ENCODE measurements around the gene ATP9A. TPM values are rescaled to one million over a fixed set of nuclear protein-coding genes. Genes with fewer than 3 reads are reported as not detected.
"Not testable (repeated sequence)": the region's sequence is repeated elsewhere in the genome, so short reads cannot be mapped to it uniquely, and the experiment has no call there.

ATP9A gene
- total RNA-seq, 2 experiments from 2014 or later, result 1.1 to 1.3 TPM

- Mint-ChIP-seq H3K9me3 (no peaks in the 10 kb centered on the region), H3K4me3 (no peak overlapping the region), H3K27me3 (peaks cover 2% of the 10 kb centered on the region), H3K4me1 (no peaks in the 10 kb centered on the region), H3K36me3 (no peaks in the 10 kb centered on the region), H3K27ac (no peak overlapping the region)
- POLR2A ChIA-PET, result no interaction called here
- no peak for ATAC-seq (ENCODE audit: low read depth)
- no peak for DNase-seq
Measured at GRCh38 chr20:51648571-51648947, 119.6 kb downstream of the ATP9A start.

- DNase-seq (no peak), ATAC-seq (ENCODE audit: low read depth) (no peak)
- H3K9me3 Mint-ChIP-seq, result no peaks in the 10 kb centered on the region
- no peaks in the 10 kb centered on the region for H3K36me3 Mint-ChIP-seq
- H3K27ac Mint-ChIP-seq, result no peak overlapping the region
- H3K4me1 Mint-ChIP-seq, result no peaks in the 10 kb centered on the region
- POLR2A ChIA-PET, result no interaction called here
- no peak overlapping the region for H3K4me3 Mint-ChIP-seq
- H3K27me3 Mint-ChIP-seq, result peaks cover 2% of the 10 kb centered on the region
Measured at GRCh38 chr20:51647674-51648570, 120.3 kb downstream of the ATP9A start.

- H3K4me3 Mint-ChIP-seq; DNase-seq; ATAC-seq (ENCODE audit: low read depth); POLR2A ChIA-PET; H3K36me3 Mint-ChIP-seq; H3K9me3 Mint-ChIP-seq; H3K27ac Mint-ChIP-seq; H3K4me1 Mint-ChIP-seq: not testable (repeated sequence)
- peaks cover 12% of the 10 kb centered on the region for H3K27me3 Mint-ChIP-seq
Measured at GRCh38 chr20:51643810-51644209, 124.4 kb downstream of the ATP9A start.

DNA sequence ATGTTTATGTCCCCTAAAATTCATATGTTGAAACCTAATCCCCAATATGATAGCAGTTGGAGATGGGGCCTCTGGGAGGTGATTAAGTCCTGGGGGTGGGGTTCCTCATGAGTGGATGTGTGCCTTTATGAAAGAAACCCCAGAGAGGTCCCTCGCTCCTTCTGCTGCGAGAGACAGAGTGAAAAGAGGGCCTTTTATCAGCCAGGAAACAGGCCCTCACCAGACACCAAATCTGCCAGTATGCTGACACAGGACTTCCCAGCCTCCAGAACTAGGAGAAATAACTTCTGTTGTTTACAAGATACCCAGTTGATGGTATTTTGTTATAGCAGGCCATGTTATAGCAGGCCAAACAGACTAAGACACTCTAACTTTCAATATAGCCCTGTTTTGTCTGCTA is 124.8 kb downstream of the ATP9A start:
- ATAC-seq (ENCODE audit: low read depth), result no peak
- POLR2A ChIA-PET, result no interaction called here
- no peaks in the 10 kb centered on the region for H3K36me3 Mint-ChIP-seq
- peaks cover 12% of the 10 kb centered on the region for H3K27me3 Mint-ChIP-seq
- DNase-seq, result no peak
- no peak overlapping the region for H3K4me3 Mint-ChIP-seq
- no peak overlapping the region for H3K27ac Mint-ChIP-seq
- H3K4me1 Mint-ChIP-seq, result no peaks in the 10 kb centered on the region
- no peaks in the 10 kb centered on the region for H3K9me3 Mint-ChIP-seq

- ATAC-seq (ENCODE audit: low read depth) (no peak), DNase-seq (no peak)
- Mint-ChIP-seq H3K9me3 (no peaks in the 10 kb centered on the region), H3K27me3 (peaks cover 14% of the 10 kb centered on the region), H3K27ac (no peak overlapping the region), H3K4me1 (no peaks in the 10 kb centered on the region), H3K4me3 (no peak overlapping the region), H3K36me3 (no peaks in the 10 kb centered on the region)
- POLR2A ChIA-PET, result no interaction called here
Measured at GRCh38 chr20:51641866-51642265, 126.3 kb downstream of the ATP9A start.

GRCh38 chr20:51640743-51641142 is 127.4 kb downstream of the ATP9A start:
- no peaks in the 10 kb centered on the region for H3K36me3 Mint-ChIP-seq

DNA sequence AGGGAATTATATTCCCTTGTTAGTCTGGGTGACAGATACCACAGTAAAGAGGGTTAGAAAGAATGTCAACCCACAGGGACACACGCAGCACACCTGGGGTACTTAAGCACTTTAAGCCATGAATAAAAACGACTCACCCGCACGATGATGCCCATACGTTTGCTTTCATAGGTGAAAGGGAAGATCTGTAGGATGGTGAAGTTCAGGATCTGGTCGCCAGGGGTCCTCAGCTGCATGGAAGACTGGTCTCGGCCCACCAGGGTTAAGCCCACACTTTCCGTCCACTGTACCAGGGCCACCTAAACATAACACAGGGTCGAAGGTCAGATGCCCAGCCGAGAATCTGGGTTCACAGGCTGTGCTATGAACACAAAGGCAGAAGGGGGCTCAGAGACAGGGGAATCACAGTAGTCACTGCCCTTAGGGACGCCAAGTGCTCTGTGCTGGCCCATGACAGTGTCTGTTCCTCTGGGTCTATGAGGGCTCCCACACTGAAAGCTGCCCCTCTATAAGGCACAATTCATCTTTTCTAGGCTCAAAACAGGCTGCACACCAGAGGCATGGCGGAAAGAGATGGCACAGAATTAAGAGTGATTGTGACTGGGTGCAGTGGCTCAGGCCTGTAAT is 128.9 kb downstream of the ATP9A start:
- DNase-seq, result peak; percentile 56
- peak; percentile 26 for ATAC-seq (ENCODE audit: low read depth)
- POLR2A ChIA-PET, result no interaction called here
- Mint-ChIP-seq H3K4me1 (no peaks in the 10 kb centered on the region), H3K9me3 (no peaks in the 10 kb centered on the region), H3K4me3 (no peak overlapping the region), H3K36me3 (no peaks in the 10 kb centered on the region), H3K27me3 (peaks cover 12% of the 10 kb centered on the region), H3K27ac (peak overlapping the region; percentile 32)

More at GRCh38 chr20:51640743-51641142, 127.4 kb downstream of the ATP9A start:
- Mint-ChIP-seq H3K9me3 (no peaks in the 10 kb centered on the region), H3K27me3 (peaks cover 12% of the 10 kb centered on the region), H3K27ac (no peak overlapping the region), H3K4me1 (no peaks in the 10 kb centered on the region), H3K4me3 (no peak overlapping the region)
- POLR2A ChIA-PET, result no interaction called here
- DNase-seq, result no peak
- ATAC-seq (ENCODE audit: low read depth), result no peak

- Mint-ChIP-seq H3K27me3 (peaks cover 25% of the 10 kb centered on the region), H3K9me3 (no peaks in the 10 kb centered on the region), H3K4me3 (no peak overlapping the region), H3K27ac (no peak overlapping the region), H3K36me3 (no peaks in the 10 kb centered on the region), H3K4me1 (peaks cover 2% of the 10 kb centered on the region)
- DNase-seq (no peak), ATAC-seq (ENCODE audit: low read depth) (no peak)
- POLR2A ChIA-PET, result no interaction called here
Measured at GRCh38 chr20:51637241-51637640, 130.9 kb downstream of the ATP9A start.

DNA sequence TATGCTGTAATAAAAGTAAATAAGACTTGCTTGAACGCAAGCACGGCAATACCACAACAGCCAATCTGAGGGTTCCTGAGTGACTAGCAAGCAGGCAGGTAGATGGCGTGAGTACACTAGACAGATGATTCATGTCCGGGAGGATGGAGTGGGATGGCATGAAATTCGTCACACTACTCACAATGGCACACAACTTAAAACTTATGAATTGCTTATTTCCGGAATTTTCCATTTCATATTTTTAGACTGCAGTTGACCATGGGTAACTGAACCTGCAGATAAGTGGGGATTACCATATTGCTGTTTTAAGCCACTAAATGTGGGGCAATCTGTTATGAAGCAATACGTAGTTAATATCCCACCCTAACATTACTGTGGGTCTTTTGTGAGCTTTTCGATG is 132.1 kb downstream of the ATP9A start:
- Mint-ChIP-seq H3K9me3 (no peaks in the 10 kb centered on the region), H3K4me3 (no peak overlapping the region), H3K36me3 (no peaks in the 10 kb centered on the region), H3K4me1 (peaks cover 8% of the 10 kb centered on the region), H3K27ac (no peak overlapping the region), H3K27me3 (peaks cover 22% of the 10 kb centered on the region)
- POLR2A ChIA-PET, result no interaction called here
- ATAC-seq (ENCODE audit: low read depth) (no peak), DNase-seq (no peak)

GRCh38 chr20:51635680-51636079 is 132.5 kb downstream of the ATP9A start:
- no peak overlapping the region for H3K4me3 Mint-ChIP-seq
- no peak for DNase-seq
- H3K36me3 Mint-ChIP-seq, result no peaks in the 10 kb centered on the region
- no peak overlapping the region for H3K27ac Mint-ChIP-seq
- H3K4me1 Mint-ChIP-seq, result peaks cover 13% of the 10 kb centered on the region
- H3K27me3 Mint-ChIP-seq, result peaks cover 22% of the 10 kb centered on the region
- POLR2A ChIA-PET, result no interaction called here
- H3K9me3 Mint-ChIP-seq, result no peaks in the 10 kb centered on the region
- no peak for ATAC-seq (ENCODE audit: low read depth)

DNA sequence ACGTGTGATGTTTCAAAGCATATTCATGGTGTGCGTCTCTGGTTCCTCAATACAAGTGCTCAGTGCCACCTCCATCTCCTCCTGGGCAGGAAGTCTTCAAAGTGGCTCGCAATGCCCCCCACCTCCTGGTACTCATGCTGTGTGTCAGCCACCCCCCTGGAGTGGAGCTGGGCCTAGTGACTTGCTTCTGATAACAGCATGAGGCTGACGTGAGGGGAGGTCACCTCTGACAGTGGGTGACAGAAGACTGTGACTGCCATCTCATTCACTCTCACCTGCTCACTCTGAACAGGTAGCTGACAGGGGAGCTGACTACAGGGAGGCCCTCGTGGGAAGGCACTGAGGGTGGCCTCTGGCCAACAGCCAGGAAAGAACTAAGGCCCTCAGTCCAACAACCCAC is 133.3 kb downstream of the ATP9A start:
- no peak overlapping the region for H3K27ac Mint-ChIP-seq
- H3K4me1 Mint-ChIP-seq, result peaks cover 18% of the 10 kb centered on the region

DNA sequence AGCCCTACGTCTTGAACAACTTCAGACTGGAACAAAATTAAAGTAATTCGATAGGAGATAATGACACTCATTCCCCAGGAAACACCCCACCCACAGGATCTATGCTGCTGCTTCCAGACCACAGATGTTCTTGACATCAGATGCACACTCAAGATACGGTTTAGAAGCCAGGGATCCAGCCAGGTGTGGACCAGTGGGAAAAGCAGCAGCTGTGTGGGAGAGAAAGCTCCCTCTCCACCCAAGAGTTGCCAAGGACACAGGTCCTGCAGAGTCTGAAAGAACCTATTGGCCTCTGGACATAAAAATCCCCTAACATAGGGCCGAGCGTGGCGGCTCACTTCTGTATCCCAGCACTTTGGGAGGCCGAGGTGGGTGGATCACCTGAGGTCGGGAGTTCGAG is 133.9 kb downstream of the ATP9A start:
- Mint-ChIP-seq H3K4me1 (peaks cover 18% of the 10 kb centered on the region), H3K27me3 (peaks cover 19% of the 10 kb centered on the region)
- ATAC-seq (ENCODE audit: low read depth), result no peak

More for the DNA sequence above, 133.3 kb downstream of the ATP9A start:
- H3K4me3 Mint-ChIP-seq, result no peak overlapping the region
- ATAC-seq (ENCODE audit: low read depth) (no peak), DNase-seq (no peak)
- no peaks in the 10 kb centered on the region for H3K36me3 Mint-ChIP-seq
- H3K9me3 Mint-ChIP-seq, result no peaks in the 10 kb centered on the region
- H3K27me3 Mint-ChIP-seq, result peaks cover 22% of the 10 kb centered on the region
- POLR2A ChIA-PET, result no interaction called here

GRCh38 chr20:51633430-51633829 is 134.8 kb downstream of the ATP9A start:
- no peak overlapping the region for H3K4me3 Mint-ChIP-seq
- H3K36me3 Mint-ChIP-seq, result no peaks in the 10 kb centered on the region
- POLR2A ChIA-PET, result no interaction called here

More for the DNA sequence above, 133.9 kb downstream of the ATP9A start:
- DNase-seq, result no peak
- no peaks in the 10 kb centered on the region for H3K9me3 Mint-ChIP-seq
- POLR2A ChIA-PET, result no interaction called here
- no peak overlapping the region for H3K4me3 Mint-ChIP-seq
- no peak overlapping the region for H3K27ac Mint-ChIP-seq
- no peaks in the 10 kb centered on the region for H3K36me3 Mint-ChIP-seq

DNA sequence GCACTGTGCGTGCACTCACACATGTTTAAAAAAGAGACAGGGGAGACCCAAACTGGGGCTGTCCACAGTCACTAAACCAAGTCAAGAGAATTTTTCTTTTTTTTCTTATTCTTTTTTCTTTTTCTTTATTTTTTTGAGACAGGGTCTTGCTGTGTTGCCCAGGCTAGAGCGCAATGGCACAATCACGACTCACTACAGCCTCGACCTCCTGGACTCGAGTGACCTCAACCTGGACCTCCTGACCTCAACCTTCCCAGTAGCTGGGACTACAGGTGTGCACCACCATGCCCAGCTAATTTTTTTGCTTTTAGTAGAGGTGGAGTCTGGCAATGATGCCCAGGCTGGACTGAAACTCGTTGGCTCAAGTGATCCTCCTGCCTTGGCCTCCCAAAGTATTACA is 136.2 kb downstream of the ATP9A start:
- Mint-ChIP-seq H3K9me3 (no peaks in the 10 kb centered on the region), H3K27me3 (peaks cover 16% of the 10 kb centered on the region), H3K4me3 (no peak overlapping the region), H3K4me1 (peaks cover 22% of the 10 kb centered on the region), H3K36me3 (no peaks in the 10 kb centered on the region), H3K27ac (no peak overlapping the region)
- POLR2A ChIA-PET, result no interaction called here
- DNase-seq (no peak), ATAC-seq (ENCODE audit: low read depth) (no peak)

More at GRCh38 chr20:51633430-51633829, 134.8 kb downstream of the ATP9A start:
- H3K9me3 Mint-ChIP-seq, result no peaks in the 10 kb centered on the region
- peaks cover 18% of the 10 kb centered on the region for H3K27me3 Mint-ChIP-seq
- no peak for DNase-seq
- H3K4me1 Mint-ChIP-seq, result peaks cover 22% of the 10 kb centered on the region
- no peak for ATAC-seq (ENCODE audit: low read depth)
- H3K27ac Mint-ChIP-seq, result no peak overlapping the region
